HG02642 (cell line): ENCODE results near the gene BCL7A.
"Not testable (repeated sequence)": the region's sequence is repeated elsewhere in the genome, so short reads cannot be mapped to it uniquely, and the experiment has no call there.

Experiments
- ATAC-seq: cut with Tn5 transposase; IDR thresholded peaks from one replicate; pipeline ENCODE4 v1.9.1; 2021; ENCODE audit warnings: mild to moderate bottlenecking; ENCODE audit not compliant: unreplicated experiment, poor library complexity

The BCL7A gene

DNA sequence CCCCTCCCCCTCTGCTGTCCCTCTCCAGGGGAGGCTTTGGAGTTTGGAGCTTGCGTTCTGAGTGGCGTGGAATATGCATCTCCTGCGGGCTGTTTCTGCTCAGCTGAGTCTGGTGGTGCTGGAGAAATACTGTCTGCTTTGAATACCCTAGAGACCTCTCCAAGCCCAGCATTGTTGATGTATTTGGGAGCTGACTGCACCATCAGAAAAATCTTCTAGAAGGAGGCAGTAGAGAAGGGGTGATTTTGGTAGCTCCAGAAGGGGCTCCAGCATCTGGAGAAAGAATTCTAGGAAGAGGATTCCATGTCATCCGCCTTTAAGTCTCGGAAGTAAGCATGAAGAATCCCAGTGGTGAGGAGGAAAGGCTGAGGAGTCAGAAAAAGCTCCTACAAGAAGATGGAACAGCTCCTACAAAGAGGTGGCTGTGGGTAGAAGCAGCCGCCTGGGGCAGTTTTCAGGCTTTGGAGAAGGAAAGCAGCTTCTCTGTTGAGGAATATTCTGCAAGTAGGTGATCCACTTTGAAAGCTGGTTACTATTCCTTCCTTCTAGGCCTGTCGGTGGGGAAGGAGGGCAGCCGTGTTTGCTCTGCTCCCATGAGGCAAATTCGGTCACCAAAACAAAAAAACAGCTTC is 66.6 kb downstream of the BCL7A start:
- no peak for ATAC-seq

GRCh38 chr12:122089077-122089476 is 67.4 kb downstream of the BCL7A start:
- no peak for ATAC-seq

DNA sequence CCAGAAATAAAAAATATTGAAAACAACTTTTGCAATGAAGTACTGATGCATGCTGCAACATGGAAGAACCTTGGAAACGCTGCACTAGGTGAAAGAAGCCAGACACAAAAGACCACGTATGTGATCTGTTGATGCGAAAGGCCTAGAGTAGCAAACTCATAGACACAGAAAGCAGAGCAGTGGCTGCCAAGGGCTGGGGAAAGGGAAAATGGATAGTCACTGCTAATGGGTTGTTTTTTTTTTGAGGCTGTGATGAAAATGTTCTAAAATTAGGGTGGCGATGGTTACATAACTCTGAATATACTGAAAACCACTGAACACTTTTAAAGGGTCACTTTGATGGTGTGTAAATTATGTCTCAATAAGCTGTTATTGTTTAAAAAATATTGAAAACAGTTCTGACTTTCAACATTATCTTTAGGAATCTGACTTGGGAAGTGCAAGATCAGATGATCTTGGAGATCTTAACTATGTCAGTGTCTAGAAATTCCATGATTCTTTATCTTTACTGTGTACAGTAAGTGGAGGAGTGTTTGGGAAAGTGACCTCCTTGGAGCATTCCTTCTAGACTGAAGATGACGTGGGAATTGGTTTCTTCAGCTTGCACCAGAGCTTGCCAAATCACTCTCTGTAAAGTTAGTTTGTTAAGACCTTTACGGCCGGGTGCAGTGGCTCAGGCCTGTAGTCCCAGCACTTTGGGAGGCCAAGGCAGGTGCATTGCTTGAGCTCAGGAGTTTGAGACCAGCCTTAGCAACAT is 69.3 kb downstream of the BCL7A start:
- ATAC-seq = no peak

- ATAC-seq = no peak
These were observed 71.6 kb downstream of the BCL7A start for GRCh38 chr12:122093098-122093883.

DNA sequence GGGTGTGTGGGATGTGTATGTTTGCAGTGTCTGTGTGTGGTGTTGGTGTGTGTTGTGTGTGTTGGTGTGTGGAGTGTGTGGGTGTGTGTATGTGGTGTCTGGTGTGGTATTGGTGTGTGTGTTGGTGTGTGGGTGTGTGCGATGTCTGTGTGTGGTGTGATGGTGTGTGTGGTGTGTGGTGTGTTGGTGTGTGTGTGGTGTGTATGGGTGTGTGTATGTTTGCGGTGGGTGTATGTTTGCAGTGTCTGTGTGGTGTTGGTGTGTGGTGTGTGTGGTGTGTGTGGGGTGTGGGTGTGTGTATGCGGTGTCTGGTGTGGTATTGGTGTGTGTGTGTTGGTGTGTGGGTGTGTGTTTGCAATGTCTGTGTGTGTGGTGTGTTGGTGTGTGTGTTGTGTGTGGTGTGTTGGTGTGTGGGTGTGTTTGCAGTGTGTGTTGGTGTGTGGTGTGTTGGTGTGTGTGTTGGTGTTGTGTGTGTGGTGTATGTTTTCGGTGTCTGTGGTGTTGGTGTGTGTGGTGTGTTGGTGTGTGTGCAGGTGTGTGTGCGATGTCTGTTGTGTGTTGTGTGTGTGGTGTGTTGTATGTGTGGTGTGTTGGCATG is 72.6 kb downstream of the BCL7A start:
- ATAC-seq = no peak

DNA sequence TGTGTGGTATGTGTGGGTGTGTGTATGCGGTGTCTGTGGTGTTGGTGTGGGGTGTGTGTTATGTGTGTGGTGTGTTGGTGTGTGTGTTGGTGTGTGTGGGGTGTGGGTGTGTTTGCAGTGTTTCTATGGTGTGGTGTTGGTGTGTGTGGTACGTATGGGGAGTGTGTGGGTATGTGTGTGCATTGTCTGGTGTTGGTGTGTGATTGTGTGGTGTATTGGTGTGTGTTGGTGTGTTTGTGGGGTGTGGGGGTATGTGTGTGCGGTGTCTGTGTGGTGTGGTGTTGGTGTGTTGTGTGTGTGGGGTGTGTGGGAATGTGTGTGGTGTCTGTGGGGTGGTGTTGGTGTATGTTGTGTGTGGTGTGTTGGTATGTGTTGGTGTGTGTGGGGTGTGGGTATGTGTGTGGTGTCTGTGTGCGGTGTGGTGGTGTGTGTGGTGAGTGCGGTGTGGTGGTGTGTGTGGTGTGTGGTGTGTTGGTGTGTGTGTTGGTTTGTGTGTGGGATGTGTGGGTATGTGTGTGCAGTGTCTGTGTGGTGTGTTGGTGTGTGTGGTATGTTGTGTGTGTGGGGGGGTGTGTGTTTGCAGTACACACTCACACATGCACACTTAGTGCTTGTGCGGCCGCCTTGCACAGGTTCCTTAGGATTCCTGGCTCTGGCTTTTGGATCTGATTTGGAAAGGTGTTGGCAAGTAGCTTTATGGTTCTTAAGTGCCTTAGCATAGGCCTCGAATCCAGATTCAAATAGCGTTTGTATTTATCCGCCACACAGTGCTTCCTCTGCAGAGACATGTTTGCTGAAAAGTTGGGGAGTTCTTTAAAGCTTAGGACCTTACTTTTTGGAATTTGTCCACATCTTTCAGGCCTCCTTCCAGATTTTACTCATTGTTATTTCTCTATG is 73.3 kb downstream of the BCL7A start:
- no peak for ATAC-seq

DNA sequence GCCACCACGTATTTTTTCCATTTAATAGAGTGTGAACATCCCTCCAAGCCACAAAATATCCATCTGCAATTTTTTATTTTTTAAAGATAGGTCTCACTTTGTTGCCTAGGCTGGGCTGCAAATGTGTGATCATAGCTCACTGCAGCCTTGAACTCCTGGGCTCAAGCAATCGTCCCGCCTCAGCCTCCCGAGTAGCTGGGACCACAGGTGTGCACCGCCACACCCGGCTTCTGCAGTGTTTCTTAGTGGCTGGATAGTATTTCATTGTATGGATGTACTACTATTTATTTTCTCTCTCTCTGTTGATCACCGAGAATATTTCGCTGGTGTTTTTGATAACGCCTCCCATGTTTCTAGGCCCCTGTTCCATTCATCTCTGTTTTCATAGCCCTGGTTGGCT is 74.3 kb downstream of the BCL7A start:
- ATAC-seq = no peak

- no peak for ATAC-seq
These were observed 75.0 kb downstream of the BCL7A start for GRCh38 chr12:122096591-122097149.

- no peak for ATAC-seq
These were observed 75.9 kb downstream of the BCL7A start for GRCh38 chr12:122097584-122097926.

GRCh38 chr12:122097927-122098756 is 76.5 kb downstream of the BCL7A start:
- no peak for ATAC-seq

DNA sequence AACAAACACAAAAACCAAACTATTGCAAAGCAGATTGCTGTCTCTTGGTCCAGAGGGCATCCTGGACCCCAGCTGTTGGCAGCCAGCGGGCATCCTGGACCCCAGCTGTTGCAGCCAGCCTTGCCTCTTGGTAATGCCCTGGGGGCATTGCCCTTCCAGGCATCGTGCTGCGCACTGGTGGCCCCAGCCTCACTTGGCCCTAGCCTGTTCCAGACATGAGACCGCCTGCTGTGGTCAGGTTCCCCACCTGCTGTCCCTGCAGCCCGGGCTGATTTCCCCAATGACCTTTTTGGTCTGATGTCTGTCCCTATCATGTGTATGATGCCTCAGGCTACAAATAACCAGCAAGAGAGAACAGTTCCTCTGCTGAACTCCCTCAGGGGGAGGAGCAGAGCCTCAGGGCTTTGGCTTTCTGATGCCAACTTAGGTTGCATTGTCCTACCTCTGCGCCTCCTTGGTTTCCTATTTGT is 77.6 kb downstream of the BCL7A start:
- ATAC-seq = no peak

DNA sequence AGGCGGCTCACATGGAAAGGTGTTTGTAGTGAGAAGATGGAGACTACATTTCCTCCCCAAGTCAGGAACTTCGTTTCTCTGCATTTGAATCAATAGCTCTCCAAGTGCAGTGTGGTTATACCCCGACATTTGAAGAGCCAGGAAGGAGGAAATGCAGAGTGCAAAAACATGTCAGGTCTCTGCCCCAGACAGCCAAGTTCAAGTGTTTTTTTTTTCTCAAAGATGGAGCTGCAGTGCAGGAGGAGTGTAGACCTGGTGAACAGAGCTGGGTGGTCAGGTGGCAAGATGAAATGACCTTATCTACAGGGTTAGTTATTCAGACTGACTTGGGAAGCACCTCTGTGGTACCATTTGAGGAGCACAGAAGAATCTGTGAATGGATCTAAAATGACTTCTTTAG is 78.2 kb downstream of the BCL7A start:
- no peak for ATAC-seq

DNA sequence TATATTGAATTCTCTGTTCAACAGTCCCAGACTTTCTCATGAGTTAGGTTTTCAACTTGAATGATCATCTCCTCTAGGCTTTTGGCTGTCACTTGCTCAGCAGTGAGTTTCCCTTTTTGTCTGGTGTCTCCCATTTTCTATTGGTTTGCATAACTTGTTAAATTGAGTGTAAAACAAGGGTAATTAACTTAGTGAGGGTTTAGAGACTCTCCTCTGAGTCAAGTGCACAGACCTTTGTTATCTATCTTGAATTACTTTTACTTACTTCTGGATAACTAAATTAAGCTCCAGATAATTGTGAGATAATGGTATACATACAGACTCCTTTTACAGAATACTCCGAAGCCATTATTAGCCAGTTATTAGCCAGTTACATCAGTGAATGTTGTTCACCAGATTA is 78.9 kb downstream of the BCL7A start:
- no peak for ATAC-seq

GRCh38 chr12:122102331-122102730 is 80.6 kb downstream of the BCL7A start:
- ATAC-seq = no peak

- ATAC-seq = no peak
These were observed 83.2 kb downstream of the BCL7A start for GRCh38 chr12:122104844-122105243.

DNA sequence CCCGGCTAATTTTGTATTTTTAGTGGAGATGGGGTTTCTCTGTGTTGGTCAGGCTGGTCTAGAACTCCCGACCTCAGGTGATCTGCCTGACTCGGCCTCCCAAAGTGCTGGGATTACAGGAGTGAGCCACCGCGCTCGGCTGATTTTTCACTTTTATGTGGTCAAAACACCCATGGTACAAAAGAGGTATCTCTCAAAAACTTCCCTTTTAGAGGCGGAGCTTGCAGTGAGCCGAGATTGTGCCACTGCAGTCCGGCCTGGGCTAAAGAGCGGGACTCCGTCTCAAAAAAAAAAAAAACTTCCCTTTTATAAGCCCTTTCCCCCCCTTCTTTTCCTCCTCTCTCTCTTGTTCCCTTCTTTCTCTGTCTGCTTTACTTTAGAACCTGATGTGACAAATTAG is 83.8 kb downstream of the BCL7A start:
- not testable (repeated sequence) for ATAC-seq

GRCh38 chr12:122106843-122107242 is 85.2 kb downstream of the BCL7A start:
- no peak for ATAC-seq

GRCh38 chr12:122107261-122107660 is 85.6 kb downstream of the BCL7A start:
- no peak for ATAC-seq
